ENCODE data around the gene NTN3. TPM values are rescaled to one million over a fixed set of nuclear protein-coding genes. Genes with fewer than 3 reads are reported as not detected.

The NTN3 gene
- 0.13 TPM in 1 of 5 replicates, not detected in the others for total RNA-seq (2022; extraction: Qiagen RNA extraction)

GRCh38 chr16:2471016-2471652 lies at the start of gene NTN3:
TSS of gene NTN3 (plus strand) at chr16:2471297. CDS start at chr16:2471702, 405 bp downstream.

GRCh38 chr16:2429034-2429770 lies 41.9 kb upstream of the NTN3 start, which contains the start of gene CCNF:
TSS of gene CCNF (plus strand) at chr16:2429447. CDS start at chr16:2429482, 35 bp downstream.

GRCh38 chr16:2459647-2460390 lies 11.3 kb upstream of the NTN3 start, which contains the start of gene TEDC2:
TSS of gene TEDC2 (plus strand) at chr16:2460109. CDS start at chr16:2460145, 36 bp downstream.

DNA sequence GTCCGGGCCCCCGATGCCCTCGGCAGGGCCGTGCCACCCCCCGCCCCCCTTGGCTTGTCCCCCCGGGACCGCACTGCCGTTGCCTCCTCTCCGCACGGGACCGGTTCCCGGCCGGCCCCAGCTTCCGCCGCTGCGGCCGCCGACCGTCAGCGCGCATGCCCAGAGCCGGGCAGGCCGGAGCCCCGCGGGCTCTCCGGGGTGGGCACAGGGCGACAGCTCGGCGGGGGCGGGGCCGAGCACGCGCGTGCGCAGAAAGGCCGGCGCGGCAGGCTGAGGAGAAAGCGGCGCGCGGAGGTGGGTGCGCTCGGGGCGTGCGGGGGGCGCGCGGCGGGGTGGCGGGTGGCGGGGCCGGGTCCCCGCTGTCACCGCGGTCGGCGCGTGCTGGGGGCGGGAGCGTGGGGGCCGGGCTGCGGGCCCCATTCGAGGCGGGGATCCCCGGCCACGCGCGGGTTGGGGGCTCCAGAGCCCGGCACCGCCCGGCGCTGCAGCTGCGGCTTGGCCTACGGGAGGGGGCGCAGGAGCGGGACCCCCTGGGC lies 3.8 kb downstream of the NTN3 start, which contains the start of gene TBC1D24:
Gene TBC1D24, plus strand, starts transcription at position 251 of the 536 bp plus-strand sequence. CDS start 21,022 bp downstream, outside the sequence.

DNA sequence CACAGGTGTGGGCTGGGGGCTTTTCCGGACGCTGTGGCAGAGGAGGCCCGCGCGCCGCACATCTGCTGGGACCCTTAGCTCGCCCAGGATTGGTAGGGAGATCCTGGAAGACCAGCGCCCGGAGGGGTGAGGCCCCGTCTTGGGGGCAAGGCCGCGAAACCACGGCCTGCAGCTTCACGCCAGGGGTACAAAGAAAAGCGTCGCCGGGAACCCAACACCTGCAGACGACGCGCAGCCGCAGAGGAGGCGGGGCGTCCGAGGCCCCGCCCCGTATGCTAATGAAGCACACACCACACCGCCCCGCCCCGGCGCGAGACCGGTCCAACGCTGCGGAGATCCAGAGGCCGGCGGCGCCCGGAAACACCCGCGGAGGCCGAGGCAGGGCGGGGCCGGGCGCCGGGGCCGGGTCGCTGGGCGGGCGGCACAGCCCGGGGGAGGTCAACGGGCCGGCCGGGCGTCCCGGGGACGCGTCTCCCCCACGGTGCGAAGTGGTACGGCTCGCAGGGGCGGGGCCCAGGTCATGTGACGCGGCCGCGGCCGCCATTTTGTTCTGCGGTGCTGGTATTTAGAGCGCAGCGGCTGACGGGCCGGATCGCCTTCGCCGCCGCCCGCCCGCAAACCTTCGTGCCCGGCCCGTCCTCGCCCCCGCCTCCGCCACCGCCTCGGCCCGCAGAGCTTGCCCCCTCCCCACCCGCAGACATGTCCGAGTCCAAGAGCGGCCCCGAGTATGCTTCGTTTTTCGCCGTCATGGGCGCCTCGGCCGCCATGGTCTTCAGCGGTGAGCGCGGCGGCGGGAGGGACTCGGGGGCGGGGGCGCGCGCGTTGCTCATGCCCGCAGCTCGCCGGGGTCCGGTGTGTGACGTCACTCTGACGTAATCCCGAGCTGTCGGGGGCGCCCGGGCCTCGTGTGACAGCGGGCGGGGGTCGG lies 42.6 kb downstream of the NTN3 start, which contains the start of gene ATP6V0C:
Gene ATP6V0C, plus strand, starts transcription at position 548 of the 928 bp plus-strand sequence. Its CDS starts 152 bp downstream, at position 700.

GRCh38 chr16:2520097-2520783 lies 49.1 kb downstream of the NTN3 start, which contains the start of gene AMDHD2:
TSS of gene AMDHD2 (plus strand) at chr16:2520371. CDS start at chr16:2520459, 88 bp downstream.

Other genes starting within 250 kb of the NTN3 start
- 18.6 to 29.6 TPM (median 27.2 TPM) in 5 replicates for gene E4F1, start 247.7 kb upstream of the NTN3 start, total RNA-seq (2022; extraction: Qiagen RNA extraction)
- 0.77 to 2.0 TPM (median 1.3 TPM) in 5 replicates for gene DNASE1L2, start 234.9 kb upstream of the NTN3 start, total RNA-seq (2022; extraction: Qiagen RNA extraction)
- 44.3 to 102 TPM (median 91.5 TPM) in 5 replicates for gene ECI1, start 219.7 kb upstream of the NTN3 start, total RNA-seq (2022; extraction: Qiagen RNA extraction)
- 243 to 289 TPM (median 255 TPM) in 5 replicates for gene RNPS1, start 203.2 kb upstream of the NTN3 start, total RNA-seq (2022; extraction: Qiagen RNA extraction)
- 14.5 to 21.9 TPM (median 20.1 TPM) in 5 replicates for gene ABCA3, start 130.6 kb upstream of the NTN3 start, total RNA-seq (2022; extraction: Qiagen RNA extraction)
- 19.4 to 24.5 TPM (median 22.6 TPM) in 5 replicates for gene CCNF, start 41.9 kb upstream of the NTN3 start, total RNA-seq (2022; extraction: Qiagen RNA extraction)
- 15.1 to 24.1 TPM (median 18.4 TPM) in 5 replicates for gene TEDC2, start 11.2 kb upstream of the NTN3 start, total RNA-seq (2022; extraction: Qiagen RNA extraction)
- 4.8 to 8.2 TPM (median 7.5 TPM) in 5 replicates for gene TBC1D24, start 3.8 kb downstream of the NTN3 start, total RNA-seq (2022; extraction: Qiagen RNA extraction)
- gene ATP6V0C, start 42.7 kb downstream of the NTN3 start, total RNA-seq (2022; extraction: Qiagen RNA extraction), result 141 to 296 TPM (median 231 TPM) in 5 replicates
- gene AMDHD2, start 49.1 kb downstream of the NTN3 start, total RNA-seq (2022; extraction: Qiagen RNA extraction), result 14.0 to 31.4 TPM (median 25.0 TPM) in 5 replicates
- not detected in 5 replicates for gene CEMP1, start 60.1 kb downstream of the NTN3 start, total RNA-seq (2022; extraction: Qiagen RNA extraction)
- gene PDPK1, start 66.7 kb downstream of the NTN3 start, total RNA-seq (2022; extraction: Qiagen RNA extraction), result 19.3 to 24.0 TPM (median 22.2 TPM) in 5 replicates
- 34.0 to 45.4 TPM (median 42.5 TPM) in 5 replicates for gene KCTD5, start 211.2 kb downstream of the NTN3 start, total RNA-seq (2022; extraction: Qiagen RNA extraction)
- gene PRSS27, start 248.9 kb downstream of the NTN3 start, total RNA-seq (2022; extraction: Qiagen RNA extraction), result 1.2 to 1.9 TPM (median 1.3 TPM) in 5 replicates